Astrocyte of the spinal cord (primary cell): ENCODE results near the gene C22orf23.
A peak's percentile ranks its signal among the peaks of the same experiment; 100 is the strongest.

ENCODE experiments used
- DNase-seq: peaks from one replicate; pipeline ENCODE4 v3.0.0; 2011; ENCODE audit warnings: low read depth, low spot score
- H3K4me3 ChIP-seq: 2 replicates; pipeline ENCODE4 v1.5.1; 2011; ENCODE audit warnings: low read depth, mild to moderate bottlenecking, low read length, moderate library complexity
- in situ Hi-C: cut with HindIII; loops from 2 replicates; pipeline ENCODE4 v1.10.0; 2017; ENCODE audit warnings: low sequenced_read_pairs
- TF ChIP-seq, protein P1 (sequence below): IDR thresholded peaks from 2 replicates; pipeline ENCODE4 v1.5.1; 2012; ENCODE audit warnings: low read depth, mild to moderate bottlenecking, low read length, inconsistent platforms

Gene C22orf23

DNA sequence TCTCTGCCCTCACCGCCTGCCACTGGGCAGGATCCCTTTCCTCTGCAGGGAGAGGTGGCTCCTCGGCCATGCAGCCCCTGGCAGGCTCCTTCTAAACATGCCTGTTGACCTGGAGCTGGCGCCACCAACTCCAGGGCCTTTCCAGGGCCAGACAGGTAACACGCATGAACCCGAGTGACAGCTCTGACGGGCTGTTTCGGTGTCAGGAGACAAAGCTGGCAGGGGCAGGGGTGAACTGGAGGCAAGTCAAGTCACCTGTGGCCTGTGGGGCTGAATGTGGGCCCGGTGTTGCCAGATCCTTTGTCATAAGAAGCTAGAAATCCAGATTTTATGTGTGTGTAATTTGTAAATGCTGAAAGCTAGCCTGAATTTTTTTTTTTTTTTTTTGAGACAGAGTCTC lies 11.3 kb downstream of the C22orf23 start:
- TF ChIP-seq, protein P1, sequence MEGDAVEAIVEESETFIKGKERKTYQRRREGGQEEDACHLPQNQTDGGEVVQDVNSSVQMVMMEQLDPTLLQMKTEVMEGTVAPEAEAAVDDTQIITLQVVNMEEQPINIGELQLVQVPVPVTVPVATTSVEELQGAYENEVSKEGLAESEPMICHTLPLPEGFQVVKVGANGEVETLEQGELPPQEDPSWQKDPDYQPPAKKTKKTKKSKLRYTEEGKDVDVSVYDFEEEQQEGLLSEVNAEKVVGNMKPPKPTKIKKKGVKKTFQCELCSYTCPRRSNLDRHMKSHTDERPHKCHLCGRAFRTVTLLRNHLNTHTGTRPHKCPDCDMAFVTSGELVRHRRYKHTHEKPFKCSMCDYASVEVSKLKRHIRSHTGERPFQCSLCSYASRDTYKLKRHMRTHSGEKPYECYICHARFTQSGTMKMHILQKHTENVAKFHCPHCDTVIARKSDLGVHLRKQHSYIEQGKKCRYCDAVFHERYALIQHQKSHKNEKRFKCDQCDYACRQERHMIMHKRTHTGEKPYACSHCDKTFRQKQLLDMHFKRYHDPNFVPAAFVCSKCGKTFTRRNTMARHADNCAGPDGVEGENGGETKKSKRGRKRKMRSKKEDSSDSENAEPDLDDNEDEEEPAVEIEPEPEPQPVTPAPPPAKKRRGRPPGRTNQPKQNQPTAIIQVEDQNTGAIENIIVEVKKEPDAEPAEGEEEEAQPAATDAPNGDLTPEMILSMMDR = no peak
- no peak overlapping the region for H3K4me3 ChIP-seq
- in situ Hi-C loops = no loop called here
- DNase-seq = no peak

DNA sequence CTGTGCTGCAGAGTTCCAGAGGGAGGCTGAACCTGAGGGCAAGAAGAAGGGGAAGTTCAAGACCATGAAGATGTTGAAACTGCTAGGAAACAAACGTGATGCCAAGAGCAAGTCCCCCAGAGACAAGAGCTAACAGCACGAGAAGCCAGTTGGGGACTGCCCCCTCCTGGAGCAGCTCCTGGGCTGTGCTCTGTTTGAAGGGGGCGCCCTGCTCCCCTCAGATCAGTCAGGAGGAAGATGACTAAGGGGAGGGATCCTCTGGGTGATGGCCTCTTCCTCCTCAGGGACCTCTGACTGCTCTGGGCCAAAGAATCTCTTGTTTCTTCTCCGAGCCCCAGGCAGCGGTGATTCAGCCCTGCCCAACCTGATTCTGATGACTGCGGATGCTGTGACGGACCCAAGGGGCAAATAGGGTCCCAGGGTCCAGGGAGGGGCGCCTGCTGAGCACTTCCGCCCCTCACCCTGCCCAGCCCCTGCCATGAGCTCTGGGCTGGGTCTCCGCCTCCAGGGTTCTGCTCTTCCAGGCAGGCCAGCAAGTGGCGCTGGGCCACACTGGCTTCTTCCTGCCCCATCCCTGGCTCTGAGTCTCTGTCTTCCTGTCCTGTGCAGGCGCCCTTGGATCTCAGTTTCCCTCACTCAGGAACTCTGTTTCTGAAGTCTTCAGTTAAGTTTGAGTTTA lies 12.6 kb downstream of the C22orf23 start:
- TF ChIP-seq, protein P1 = no peak
- DNase-seq = no peak
- no peak overlapping the region for H3K4me3 ChIP-seq
- in situ Hi-C loops = no loop called here

DNA sequence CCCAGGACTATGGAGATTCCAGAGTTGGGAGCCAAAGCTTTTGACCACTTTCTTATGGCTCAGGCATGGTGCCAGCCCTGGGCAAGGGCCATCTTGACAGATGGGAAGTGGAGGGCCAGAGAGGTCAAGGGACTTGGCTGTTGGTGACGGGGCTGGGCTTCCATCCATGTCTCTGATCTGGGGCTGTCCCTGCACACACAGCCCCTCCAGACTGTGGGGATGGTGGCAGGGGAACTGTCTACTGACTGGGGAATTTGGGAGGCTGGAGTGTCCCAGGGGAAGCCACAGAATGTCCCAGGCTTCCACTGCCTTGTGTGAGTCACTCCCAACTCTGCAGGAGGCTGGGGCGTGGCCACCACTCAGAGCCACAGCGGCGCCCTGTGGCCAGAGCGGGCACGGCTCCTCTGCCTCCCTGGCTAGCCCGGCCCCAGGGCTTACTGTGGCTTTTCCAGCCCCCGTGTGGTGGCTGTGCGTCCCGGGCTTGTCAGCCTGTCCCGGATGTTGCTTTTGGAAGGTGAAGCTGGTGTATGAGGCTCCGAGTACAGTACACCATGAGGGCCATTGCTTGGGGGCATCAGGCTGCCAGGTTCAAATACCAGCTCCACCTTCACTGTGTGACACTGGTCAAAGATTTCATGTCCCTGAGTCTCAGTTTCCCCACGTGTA lies 19.6 kb downstream of the C22orf23 start:
- in situ Hi-C loops = no loop called here
- peak; percentile 94 for DNase-seq
- TF ChIP-seq, protein P1 = peak; percentile 100
- no peak overlapping the region for H3K4me3 ChIP-seq

DNA sequence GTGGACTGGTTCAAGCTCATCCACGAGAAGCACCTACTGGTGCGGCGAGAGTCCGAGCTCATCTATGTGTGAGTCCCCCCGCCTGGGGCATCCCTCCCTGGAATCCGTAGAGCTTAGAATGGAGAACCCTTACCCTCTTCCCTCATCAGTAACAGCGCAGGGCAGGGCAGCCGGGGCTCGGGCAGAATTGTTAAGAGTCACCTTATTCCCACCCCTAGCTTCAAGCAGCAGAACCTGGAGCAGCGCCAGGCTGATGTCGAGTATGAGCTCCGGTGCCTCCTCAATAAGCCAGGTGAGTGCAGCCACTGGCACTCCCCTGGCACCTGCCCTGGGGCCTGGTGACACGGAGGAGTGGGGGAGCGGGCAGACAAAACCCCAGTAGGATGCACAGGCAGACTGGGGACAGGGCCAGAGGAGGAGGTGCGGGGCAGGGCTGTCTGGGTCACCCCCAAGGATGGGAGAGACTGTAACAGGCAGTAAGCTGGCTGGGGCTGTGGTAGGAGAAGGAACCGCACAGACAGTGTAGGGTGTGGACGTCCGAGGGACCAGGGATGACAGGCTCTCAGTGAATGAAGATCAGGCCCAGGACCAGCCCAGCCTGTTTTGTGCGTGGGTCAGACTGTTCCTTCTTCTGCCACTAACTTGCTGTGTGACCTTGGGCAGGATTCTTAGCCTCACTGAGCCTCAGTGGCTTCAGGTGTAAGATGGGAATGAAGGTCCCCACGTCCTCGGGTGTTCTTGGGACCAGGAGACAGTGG lies 20.4 kb downstream of the C22orf23 start:
- no peak for DNase-seq
- TF ChIP-seq, protein P1 = no peak
- in situ Hi-C loops = no loop called here
- H3K4me3 ChIP-seq = no peak overlapping the region

DNA sequence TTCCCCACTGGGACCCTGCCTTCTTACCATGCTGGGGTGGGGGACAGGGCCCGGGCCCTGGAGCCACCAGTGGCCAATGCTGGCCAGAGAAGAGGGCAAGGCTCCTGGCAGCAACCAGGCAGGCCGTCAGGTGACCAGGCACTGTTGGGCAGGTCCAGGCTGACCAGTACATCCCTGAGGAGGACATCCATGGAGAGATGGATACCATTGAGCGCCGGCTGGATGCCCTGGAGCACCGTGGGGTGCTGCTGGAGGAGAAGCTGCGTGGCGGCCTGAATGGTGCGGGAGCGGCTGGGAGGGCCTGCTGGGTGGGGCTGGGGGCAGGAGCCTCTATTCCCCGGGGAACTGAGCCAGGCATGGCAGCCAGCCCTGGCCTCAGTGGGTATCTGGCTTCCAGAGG lies 21.0 kb downstream of the C22orf23 start:
- TF ChIP-seq, protein P1 = no peak
- in situ Hi-C loops = no loop called here
- DNase-seq = no peak
- H3K4me3 ChIP-seq = no peak overlapping the region

DNA sequence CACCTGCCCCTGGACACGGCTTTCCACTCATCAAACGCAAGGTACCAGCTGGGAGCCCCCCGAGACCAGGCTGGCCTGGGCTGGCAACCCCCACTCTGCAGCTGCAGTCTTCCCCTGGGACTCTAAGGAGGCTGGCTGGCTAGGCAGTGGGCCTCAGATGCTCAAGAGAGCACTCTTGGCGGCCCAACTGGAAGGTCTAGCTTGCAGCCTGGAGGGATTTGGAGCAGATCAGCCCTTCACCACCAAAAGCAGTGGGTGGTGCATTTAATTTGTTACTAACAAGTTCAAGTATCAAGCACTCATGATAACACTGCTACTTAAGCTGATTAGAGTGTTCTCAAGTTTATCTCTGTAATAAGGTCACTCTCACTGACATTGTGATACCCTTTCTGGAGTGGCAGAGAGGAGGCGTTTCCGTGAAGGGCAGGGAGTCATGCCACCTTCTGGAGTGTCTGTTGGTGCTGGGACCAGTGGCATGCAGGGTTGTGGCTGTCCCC lies 21.5 kb downstream of the C22orf23 start:
- H3K4me3 ChIP-seq = no peak overlapping the region
- in situ Hi-C loops = no loop called here
- no peak for DNase-seq
- TF ChIP-seq, protein P1 = no peak
